K562 (cell line): Measurements from ENCODE around the gene NSDHL. TPM values are rescaled to one million over a fixed set of nuclear protein-coding genes. Genes with fewer than 3 reads are reported as not detected.

Source experiments
- ATAC-seq: fragments of 200-7000 bp; cut with Tn5 transposase; 3 replicates; pipeline ENCODE4 v1.9.1; 2020; ENCODE audit warnings: moderate library complexity
- BruUV-seq: library from RNA; stranded (reverse); fragments of 400-500 nt; replicated peaks from 2 replicates; lab custom pipeline; 2021; lab: Mats Ljungman, UMichigan
- CTCF ChIA-PET: fragments of 300-600 bp; formaldehyde crosslinking; extraction: SDS; loops from one replicate; lab custom pipeline; 2021; ENCODE audit warnings: low intra/inter-chr PET ratio; lab: Yijun Ruan, JAX
- POLR2A ChIA-PET: fragments of 300-600, 350-650 bp; sonication (Branson Sonifier 250); formaldehyde crosslinking; extraction: SDS; loops from one replicate; lab custom pipeline; 2021; ENCODE audit warnings: antibody characterized with exemption, inconsistent platforms; lab: Yijun Ruan, JAX
- DNase-seq, 4 experiments: peaks; one replicate each; pipeline versions ENCODE4 v3.0.0 to v3.0.0-alpha.2; 2011 to 2018; ENCODE audit warnings: low spot score in 3 of 4, mixed read lengths in 3 of 4; ENCODE audit errors: extremely low read depth in 1 of 4
- FAIRE-seq: peaks from 2 replicates; lab custom pipeline; 2011; peaks lifted over from hg19 to GRCh38; lab: Jason Lieb, UNC
- H2AFZ ChIP-seq: 2 replicates; pipeline ENCODE4 v1.6.0; 2011; ENCODE audit warnings: low read depth, low read length, control low read depth, inconsistent platforms
- H3K27ac ChIP-seq: fragments of 200-600 bp; 3 replicates; pipeline ENCODE4 v1.8.0; 2011; ENCODE audit warnings: low read depth, mild to moderate bottlenecking, control low read depth, inconsistent platforms, low read length, moderate library complexity, mixed read lengths; ENCODE audit errors: extremely low read depth
- H3K27me3 ChIP-seq, 2 experiments: fragments of 300-600 bp in 1 of 2; 2 replicates in 1 of 2; 3 replicates in 1 of 2; pipeline versions ENCODE4 v1.6.0 to v1.8.0; 2011; ENCODE audit warnings: inconsistent platforms in 2 of 2, low read length in 2 of 2, mild to moderate bottlenecking in 1 of 2, mixed read lengths in 1 of 2, moderate library complexity in 1 of 2; ENCODE audit not compliant: control insufficient read depth in 2 of 2, insufficient read depth in 2 of 2
- H3K36me3 ChIP-seq: fragments of 300-600 bp; 3 replicates; pipeline ENCODE4 v1.8.0; 2011; ENCODE audit warnings: mild to moderate bottlenecking, low read length, inconsistent platforms; ENCODE audit not compliant: control insufficient read depth, insufficient read depth
- H3K4me1 ChIP-seq, 2 experiments: fragments of 200-600 bp in 1 of 2; replicated peaks in 1 of 2; 2 replicates in 1 of 2; 3 replicates in 1 of 2; pipeline versions ENCODE4 v1.5.1 to v1.8.0; 2011; ENCODE audit warnings: inconsistent platforms in 2 of 2, low read length in 2 of 2, mild to moderate bottlenecking in 1 of 2, mixed read lengths in 1 of 2, moderate library complexity in 1 of 2; ENCODE audit not compliant: control insufficient read depth in 2 of 2, insufficient read depth in 2 of 2
- H3K4me2 ChIP-seq: 2 replicates; pipeline ENCODE4 v1.6.1; 2011; ENCODE audit warnings: low read length, control low read depth, inconsistent platforms, mixed read lengths; ENCODE audit not compliant: insufficient read depth
- H3K4me3 ChIP-seq: fragments of 200-600 bp; sonication (generic), shearing (Covaris generic); 2 replicates; pipeline ENCODE4 v1.5.1; 2016; ENCODE audit warnings: control low read depth, inconsistent platforms
- H3K79me2 ChIP-seq: fragments of 200-600 bp; 3 replicates; pipeline ENCODE4 v1.8.0; 2011; ENCODE audit warnings: low read length, inconsistent platforms; ENCODE audit not compliant: control insufficient read depth, insufficient read depth
- H3K9ac ChIP-seq, 2 experiments: 2 replicates each; pipeline versions ENCODE4 v1.6.0 to v1.6.1; 2011; ENCODE audit warnings: low read depth in 2 of 2, low read length in 2 of 2, control low read depth in 1 of 2, inconsistent platforms in 1 of 2, mild to moderate bottlenecking in 1 of 2, mixed read lengths in 1 of 2; ENCODE audit not compliant: insufficient read depth in 1 of 2
- H3K9me1 ChIP-seq: one replicate; pipeline ENCODE4 v1.6.0; 2011; ENCODE audit warnings: inconsistent platforms, mild to moderate bottlenecking, low read length, moderate library complexity; ENCODE audit not compliant: control insufficient read depth, insufficient read depth
- H3K9me3 ChIP-seq: replicated peaks from 2 replicates; pipeline ENCODE4 v1.5.1; 2011; ENCODE audit warnings: low read depth, low read length, inconsistent platforms; ENCODE audit not compliant: control insufficient read depth, insufficient read depth
- H4K20me1 ChIP-seq: replicated peaks from 2 replicates; pipeline ENCODE4 v1.6.1; 2011; ENCODE audit warnings: low read length, inconsistent platforms, mixed read lengths; ENCODE audit not compliant: control insufficient read depth, insufficient read depth
- CGGBP1 ChIP-seq: fragments of 250-450 bp; sonication (Bioruptor Pico); IDR thresholded peaks from 2 replicates; pipeline ENCODE4 v1.9.0; 2021; ENCODE audit warnings: mild to moderate bottlenecking
- CREBBP ChIP-seq: IDR thresholded peaks from one replicate; pipeline ENCODE4 v1.6.1; 2012; ENCODE audit warnings: low read depth, mild to moderate bottlenecking, control low read depth, inconsistent platforms, low read length
- ETV1 ChIP-seq: fragments of 450-650 bp; conservative IDR thresholded peaks from 2 replicates; pipeline ENCODE4 v1.6.1; 2016; ENCODE audit warnings: missing genetic modification characterization, control low read depth, low read depth, missing compliant biosample characterization
- SIN3A ChIP-seq, 2 experiments: fragments of 150-350 bp in 1 of 2; IDR thresholded peaks; 2 replicates each; pipeline ENCODE4 v1.6.1; 2011 to 2016; ENCODE audit warnings: borderline replicate concordance in 2 of 2, low read depth in 2 of 2, low read length in 2 of 2, mild to moderate bottlenecking in 2 of 2, moderate library complexity in 2 of 2; ENCODE audit not compliant: control insufficient read depth in 1 of 2
- SREBF2 ChIP-seq: sonication (generic); formaldehyde crosslinking; IDR thresholded peaks from 2 replicates; pipeline ENCODE4 v1.4.0; 2020; ENCODE audit warnings: mild to moderate bottlenecking, missing genetic modification reagents
- XRCC3 ChIP-seq: fragments of 450-650 bp; IDR thresholded peaks from 2 replicates; pipeline ENCODE4 v1.6.1; 2017; ENCODE audit warnings: mild to moderate bottlenecking, moderate library complexity
- ZNF444 ChIP-seq: fragments of 250-450 bp; sonication (Bioruptor Pico); IDR thresholded peaks from 2 replicates; pipeline ENCODE4 v1.4.0; 2020; ENCODE audit warnings: mild to moderate bottlenecking, moderate library complexity
- ZNF561 ChIP-seq: fragments of 450-650 bp; formaldehyde crosslinking; conservative IDR thresholded peaks from 2 replicates; pipeline ENCODE4 v1.4.0; 2020; ENCODE audit warnings: mild to moderate bottlenecking, moderate library complexity
- WGBS: fragments of 100-300 bp; shearing (Covaris generic); methylation state at CpG from one replicate; pipeline ENCODE4 v1.1.6; 2016; ENCODE audit warnings: low coverage, mixed read lengths; ENCODE audit not compliant: insufficient coverage; ENCODE audit errors: missing lambda C conversion rate; 5-methylcytosine and 5-hydroxymethylcytosine counted together
- in situ Hi-C: fragments of 300-500 bp; cut with MboI; formaldehyde crosslinking; loops from 4 replicates; pipeline ENCODE4 v1.15.0; 2018; ENCODE audit warnings: inconsistent platforms, mixed read lengths
- intact Hi-C: fragments of 100-400 bp; cut with micrococcal nuclease; formaldehyde crosslinking; loops from 2 replicates; pipeline ENCODE4 v1.14.2; 2022
- polyA plus RNA-seq, 8 experiments: library from polyadenylated mRNA; depleted of rRNA in 4 of 8; stranded (reverse) in 5 of 8; unstranded in 3 of 8; fragments of >200 nt; fragmentation: Nextera tagmentation in 2 of 8; fragmentation: Illumina TruSeq in 1 of 8; extraction: Ambion mirVana in 2 of 8; extraction: Trizol in 1 of 8; gene quantifications; 2 replicates each; pipeline versions ENCODE4 v1.2.1 to v1.2.3, GENCODE V29; 2011 to 2014; ENCODE audit warnings: inconsistent platforms in 1 of 8, missing spikeins in 1 of 8
- total RNA-seq, 7 experiments: library from RNA; depleted of rRNA in 6 of 7; stranded (reverse); fragments of >200 nt in 6 of 7; fragmentation: Illumina TruSeq in 2 of 7; extraction: Trizol in 2 of 7; gene quantifications; 2 replicates each; pipeline versions ENCODE4 v1.2.1 to v1.2.3, GENCODE V29; 2011 to 2021; ENCODE audit warnings: low replicate concordance in 1 of 7

NSDHL gene
- total and polyA plus RNA-seq, 9 of the 15 experiments (the other 6 are each of a cell fraction or from before 2014, with no cell fraction given): 22.5 to 63.4 (median 40.8) TPM

GRCh38 chrX:152896450-152896849 is 65.6 kb downstream of the NSDHL start (continued):
- TF ChIP-seq ZNF444 (no peak), ETV1 (tag) (no peak), XRCC3 (no peak), CREBBP (no peak), SIN3A (IDR thresholded peaks at IDR 0.05; ENCODE audit: borderline replicate concordance in 2 of 2, control insufficient read depth in 1 of 2, low read depth in 2 of 2, low read length in 2 of 2) (no peak), ZNF561 (CRISPR knock-in tag) (no peak), SREBF2 (CRISPR knock-in tag) (no peak)

- BruUV-seq: no TSS peak
- Histone ChIP-seq H3K36me3 (no peaks in the 10 kb centered on the region), H3K4me1 (peaks cover 0 to 20% of the 10 kb centered on the region in 2 experiments; a peak in 2 of 5 replicates), H3K9me3 (no peaks in the 10 kb centered on the region), H3K27me3 (peaks cover 34 to 90% of the 10 kb centered on the region in 2 experiments; a peak in 4 of 5 replicates), H2AFZ (no peak within 1 kb of the TSS), H3K9ac (no peak within 1 kb of the TSS), H3K4me2 (no peak within 1 kb of the TSS), H3K4me3 (no peak within 1 kb of the TSS), H4K20me1 (peaks cover 13% of the 10 kb centered on the region; the same call in 1 of the 2 replicates), H3K79me2 (no peaks in the 10 kb centered on the region), H3K9me1 (no peaks in the 10 kb centered on the region), H3K27ac (no peak within 1 kb of the TSS)
- POLR2A ChIA-PET: no interaction called here
- in situ Hi-C loops: no loop called here
- 15% methylated on average over 17 of the region's 64 CpGs for whole genome bisulfite sequencing
- no peak for TF ChIP-seq CGGBP1 (CRISPR knock-in tag)
- DNase-seq (peak in 2 of 4 experiments; percentile 43 to 48), ATAC-seq (peak; percentile 26; the same call in 1 of the 3 replicates), FAIRE-seq (no peak)
- CTCF ChIA-PET: no interaction called here
- intact Hi-C loops: no loop called here
These were observed 66.6 kb downstream of the NSDHL start, which contains the start of gene ZNF185 for GRCh38 chrX:152897222-152898131. Gene ZNF185 (plus strand): TSS chrX:152898067. CDS start chrX:152914490, 16,423 bp downstream.
